Activated naive CD4-positive, alpha-beta T cell (primary cell): ENCODE measurements around the gene RCOR1.

Experiments
- DNase-seq, 4 experiments: peaks; one replicate each; lab custom pipeline; 2025; lab: John Stamatoyannopoulos, UW

The RCOR1 gene

DNA sequence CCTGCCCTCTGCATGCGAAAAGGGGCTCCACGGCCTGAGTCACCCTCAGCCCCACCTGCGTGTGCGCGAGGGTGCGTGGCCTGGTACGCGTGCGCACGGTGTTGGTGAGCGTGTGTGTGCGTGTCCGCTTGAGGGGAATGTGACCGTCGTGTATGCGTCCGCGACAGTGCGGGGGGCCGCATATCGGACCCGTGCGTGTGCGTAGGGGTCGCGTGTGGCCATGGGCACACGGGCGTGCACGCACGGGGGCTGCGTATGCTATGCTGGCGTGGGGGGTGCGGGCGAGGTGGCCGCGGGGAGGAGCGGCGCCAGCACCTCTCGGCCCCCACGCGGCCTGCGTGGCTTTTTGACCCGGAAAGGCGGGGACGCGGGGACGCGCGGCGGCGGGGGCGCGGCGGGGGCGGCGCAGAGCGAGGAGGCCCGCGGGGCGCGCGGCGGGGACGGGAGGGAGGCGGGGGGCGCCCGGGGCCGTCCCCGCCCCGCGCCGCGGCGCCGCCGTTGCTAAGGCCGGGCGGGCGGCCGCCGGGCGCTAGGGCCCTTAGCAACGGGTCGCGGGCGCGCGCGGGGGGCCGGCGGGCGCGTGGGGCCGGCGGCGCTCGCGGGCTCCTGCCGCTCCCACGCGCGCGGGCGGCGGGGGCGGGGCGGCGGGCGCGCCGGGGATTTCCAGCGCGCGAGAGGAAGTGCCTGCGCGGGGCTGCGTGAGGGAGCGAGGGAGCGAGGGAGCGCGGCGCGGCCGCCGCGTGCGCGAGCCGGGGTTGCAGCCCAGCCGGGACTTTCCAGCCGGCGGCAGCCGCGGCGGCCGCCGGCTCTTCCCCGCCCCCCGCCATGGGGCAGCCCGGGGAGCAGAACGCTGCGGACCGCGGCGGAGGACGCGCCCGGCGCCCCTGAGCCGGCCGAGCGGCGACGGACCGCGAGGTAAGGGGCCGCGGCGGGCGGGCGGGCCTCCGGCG is 184.6 kb downstream of the RCOR1 start, which contains the start of gene TRAF3:
Gene TRAF3 (plus strand): TSS at position 689 of the 950 bp plus-strand sequence. CDS start 92,753 bp downstream, outside the sequence.
- DNase-seq: peak; percentile 44 to 82 (median 62)

DNA sequence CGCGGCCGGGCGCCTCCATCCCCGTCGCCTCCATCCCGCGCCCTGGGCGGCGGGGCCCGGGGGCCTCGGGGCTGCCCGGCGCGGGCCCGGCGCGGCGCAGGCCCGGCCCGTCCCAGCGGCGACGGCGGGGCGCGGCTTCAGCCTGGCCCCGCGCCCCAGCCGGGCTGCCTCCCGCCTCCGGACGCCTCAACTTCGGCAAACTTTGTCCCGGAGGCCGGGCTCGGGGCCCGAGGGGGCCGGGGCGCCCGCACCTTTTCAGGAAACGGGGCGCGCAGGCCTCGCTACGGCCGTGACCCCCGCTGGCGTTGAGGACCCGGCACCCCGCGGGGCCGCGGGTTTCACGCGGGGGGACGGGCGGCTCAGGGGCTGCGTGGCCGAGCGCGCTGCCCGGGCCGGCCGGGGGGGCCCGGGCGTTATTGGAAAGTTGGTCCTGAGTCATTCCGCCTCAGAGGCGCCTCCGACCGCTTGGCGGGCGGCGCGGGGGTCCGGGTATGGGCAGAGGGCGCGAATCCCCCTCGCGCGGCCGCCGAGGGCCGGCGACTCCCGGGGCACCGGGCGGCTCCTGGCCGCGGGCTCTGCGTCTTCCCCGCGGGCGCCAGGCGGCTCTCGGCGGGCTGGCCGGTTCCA is 185.4 kb downstream of the RCOR1 start:
- no peak for DNase-seq

DNA sequence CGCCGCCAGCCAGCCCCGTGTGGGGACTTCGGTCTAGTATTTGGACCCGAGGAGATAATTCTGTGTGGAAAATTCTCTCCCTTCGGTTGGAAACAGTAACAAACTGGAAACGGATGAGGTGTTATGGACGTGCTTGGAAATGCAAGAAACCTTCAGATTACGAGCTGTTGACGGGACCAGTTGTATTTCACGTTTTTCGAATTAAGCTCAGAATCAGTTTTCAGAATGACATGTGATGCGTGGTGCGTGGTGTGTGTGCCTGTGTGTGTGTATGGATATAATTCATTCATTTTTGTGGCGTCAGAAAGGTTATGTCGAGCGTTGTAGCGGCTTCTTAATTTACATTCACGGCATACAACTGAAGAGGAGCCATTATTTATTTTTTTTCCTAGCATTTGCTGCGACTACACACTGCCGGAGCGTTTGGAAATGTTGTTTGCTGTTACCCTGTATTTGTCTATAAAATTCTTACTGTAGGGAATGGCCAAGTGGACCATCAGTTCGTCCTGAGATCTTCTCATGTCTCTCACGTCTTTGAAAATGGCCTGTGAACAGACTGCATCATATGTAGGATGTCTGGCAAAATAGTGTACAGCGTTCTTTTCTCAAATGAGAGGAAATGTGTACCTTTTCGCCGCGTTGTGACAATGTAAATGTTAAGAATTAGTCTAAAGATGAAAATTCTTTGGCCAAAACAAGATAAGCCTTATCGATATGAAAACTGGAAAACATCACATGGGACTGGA is 186.1 kb downstream of the RCOR1 start:
- DNase-seq: no peak

DNA sequence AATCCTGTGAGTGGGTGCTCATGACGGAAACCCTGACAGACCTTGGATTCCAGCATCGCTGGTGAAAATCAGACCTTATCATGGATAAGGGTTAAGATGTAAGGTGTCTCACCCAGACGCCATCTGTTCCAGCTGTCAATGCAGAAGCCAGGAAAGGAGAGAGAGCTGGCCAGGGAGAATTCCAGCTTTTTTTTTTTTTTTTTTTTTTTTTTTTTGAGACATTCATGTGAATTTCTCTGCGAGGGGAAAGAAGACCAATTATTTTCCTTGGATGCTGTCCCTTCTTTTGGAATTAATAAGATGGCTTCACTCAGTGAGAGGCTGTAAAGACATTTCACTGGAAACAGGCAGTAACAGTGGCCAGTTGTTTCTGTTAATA is 186.6 kb downstream of the RCOR1 start:
- DNase-seq: no peak

DNA sequence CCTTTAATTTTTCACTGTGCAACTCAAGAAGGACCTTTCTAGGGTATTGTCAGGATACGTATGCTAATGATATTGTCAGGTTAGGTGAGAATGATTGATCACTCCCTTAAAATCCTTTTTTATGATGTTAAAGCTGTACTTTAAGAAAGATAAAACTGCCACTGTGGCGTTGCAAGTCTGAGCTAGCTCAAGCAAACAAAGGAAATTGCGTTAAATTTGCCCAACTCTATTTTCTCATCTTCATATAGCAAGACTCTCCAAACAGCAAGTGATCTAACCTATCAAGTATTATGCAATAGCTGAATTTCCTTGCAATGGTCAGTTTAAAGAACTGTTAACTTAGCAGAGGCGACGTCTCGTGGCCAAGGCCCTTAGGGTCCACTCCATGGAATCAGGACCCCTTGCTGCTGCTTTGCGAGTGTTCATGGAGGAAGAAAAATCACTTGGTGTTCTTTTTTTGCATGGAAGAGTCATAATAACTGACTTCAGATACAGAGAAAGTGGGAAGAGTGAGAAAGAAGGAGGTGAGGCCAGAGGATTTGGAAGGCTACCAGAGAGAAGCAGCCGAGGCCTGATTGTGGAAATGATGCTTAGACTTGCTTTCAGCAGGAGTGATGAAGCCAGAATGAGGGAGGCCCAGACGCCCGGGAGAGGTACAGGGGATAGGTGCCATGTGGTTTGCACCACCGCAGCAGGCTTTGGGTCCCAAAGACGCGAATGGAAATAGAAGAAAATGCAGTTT is 187.3 kb downstream of the RCOR1 start:
- no peak for DNase-seq
